GM18873 (cell line): ENCODE data around the gene CYRIA.

Source experiments
- ATAC-seq: cut with Tn5 transposase; IDR thresholded peaks from one replicate; pipeline ENCODE4 v1.9.1; 2021; ENCODE audit warnings: mild to moderate bottlenecking, moderate library complexity, moderate number of reproducible peaks; ENCODE audit not compliant: unreplicated experiment, low FRiP score

Gene CYRIA

DNA sequence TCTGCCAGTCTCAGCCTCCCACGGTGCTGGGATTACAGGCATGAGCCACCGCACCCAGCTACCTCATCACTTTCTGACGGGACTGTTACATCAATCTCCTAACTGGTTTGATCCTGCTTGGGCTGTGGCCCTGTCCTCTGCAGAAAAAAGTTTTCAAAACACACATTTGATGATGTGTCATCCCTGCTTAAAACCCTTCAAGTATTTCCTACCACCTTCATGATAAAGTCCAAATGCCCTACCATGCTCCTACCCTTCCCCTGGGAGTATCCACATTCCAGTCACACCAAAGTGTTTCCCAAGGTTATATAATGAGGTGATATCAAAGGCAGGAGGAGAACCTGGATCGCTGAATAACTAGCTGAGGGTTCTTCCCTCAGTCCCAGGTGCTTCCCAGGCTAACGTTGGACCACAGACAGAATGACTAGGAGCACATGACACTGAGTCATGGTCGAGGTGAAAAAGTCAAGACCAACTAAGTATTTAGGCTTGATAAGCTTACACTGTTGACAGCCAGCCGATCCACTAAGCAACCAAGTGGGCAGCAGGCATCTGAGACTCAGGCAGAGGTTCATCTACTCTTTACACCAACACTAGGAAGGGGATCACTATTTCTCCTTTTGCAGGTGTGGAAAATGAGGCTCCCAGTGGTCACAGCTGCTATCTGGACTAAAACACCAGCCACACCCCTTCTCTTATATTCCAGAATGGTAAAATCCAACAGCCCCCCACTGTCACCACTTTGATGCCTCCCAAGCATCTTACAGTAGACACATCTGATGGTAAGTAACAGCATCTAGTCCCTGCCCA is 31.8 kb downstream of the CYRIA start:
- no peak for ATAC-seq

DNA sequence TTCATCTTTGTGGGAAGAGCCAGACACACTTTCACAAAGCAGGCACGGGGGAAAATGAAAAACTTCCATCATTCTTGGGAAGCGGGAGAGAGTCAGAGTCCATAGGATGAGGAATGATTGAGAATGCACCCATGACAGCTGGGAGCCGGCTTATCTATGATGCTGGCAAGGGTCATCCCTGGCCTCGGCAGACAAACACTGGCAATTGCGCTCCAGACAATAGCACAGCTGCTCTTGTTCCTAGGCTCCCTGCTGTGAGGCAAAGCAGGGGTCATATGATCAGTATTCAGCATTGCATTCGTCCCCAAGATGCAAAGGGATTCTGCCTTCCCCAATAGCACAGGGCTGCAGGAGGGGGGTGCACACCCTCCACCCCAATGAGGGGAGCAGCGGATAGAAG is 33.0 kb downstream of the CYRIA start:
- no peak for ATAC-seq

DNA sequence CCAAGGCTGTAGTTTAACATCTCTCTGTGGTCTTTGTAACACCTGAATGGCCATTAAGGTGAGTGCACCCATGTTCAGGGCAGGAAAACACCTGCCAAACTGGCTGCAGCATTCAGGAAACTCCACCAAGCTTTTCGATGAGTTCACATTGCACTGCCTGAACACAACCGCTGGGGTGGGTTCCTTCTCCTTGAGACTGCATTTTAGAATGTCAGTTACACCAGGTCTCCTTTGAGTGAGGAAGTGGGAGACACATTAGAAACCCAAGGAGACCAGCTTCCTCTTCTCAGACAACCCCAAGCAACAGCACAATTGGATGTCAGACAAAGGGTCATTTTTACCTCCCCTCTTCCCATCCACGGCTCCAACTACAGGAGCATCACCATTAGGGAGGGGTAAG is 35.2 kb downstream of the CYRIA start:
- ATAC-seq: no peak

DNA sequence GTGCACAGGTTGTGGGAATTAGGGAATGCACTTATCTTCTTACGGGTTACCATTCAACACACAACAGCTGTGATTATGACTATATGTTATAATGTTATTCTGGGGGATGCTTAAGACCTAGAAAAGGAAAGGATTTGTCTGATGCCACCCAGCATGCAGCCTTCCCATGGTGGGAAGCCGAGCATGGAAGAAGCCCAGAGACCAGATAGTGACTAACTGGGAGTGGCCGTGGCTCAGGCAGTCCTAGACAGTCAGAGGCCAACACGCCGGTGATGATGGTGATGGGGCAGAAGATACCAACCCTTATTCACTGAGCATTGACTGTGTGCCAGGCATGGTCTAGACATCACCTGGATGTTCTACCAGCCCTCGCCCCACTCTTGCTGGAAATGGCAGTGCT is 35.9 kb downstream of the CYRIA start:
- ATAC-seq: no peak

DNA sequence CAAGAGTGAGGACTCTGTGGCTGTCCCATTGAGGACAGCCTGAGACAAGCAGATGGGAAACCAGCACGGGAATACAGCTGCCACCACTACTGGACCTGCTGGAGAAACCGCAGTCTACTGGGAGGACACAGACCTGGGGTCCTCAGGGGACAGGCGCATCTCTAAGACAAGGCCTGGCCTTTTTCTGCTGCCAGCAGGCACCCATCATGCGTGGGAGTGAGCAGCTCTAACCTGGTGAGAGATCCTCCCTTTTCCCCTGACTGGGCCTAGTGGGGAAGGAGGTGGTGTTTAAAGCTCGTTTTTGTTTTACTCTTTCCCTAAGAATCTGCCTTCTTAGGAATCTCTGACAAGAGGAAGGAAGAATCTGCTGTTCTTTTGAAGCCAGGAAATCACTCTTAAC is 36.6 kb downstream of the CYRIA start:
- ATAC-seq: no peak

DNA sequence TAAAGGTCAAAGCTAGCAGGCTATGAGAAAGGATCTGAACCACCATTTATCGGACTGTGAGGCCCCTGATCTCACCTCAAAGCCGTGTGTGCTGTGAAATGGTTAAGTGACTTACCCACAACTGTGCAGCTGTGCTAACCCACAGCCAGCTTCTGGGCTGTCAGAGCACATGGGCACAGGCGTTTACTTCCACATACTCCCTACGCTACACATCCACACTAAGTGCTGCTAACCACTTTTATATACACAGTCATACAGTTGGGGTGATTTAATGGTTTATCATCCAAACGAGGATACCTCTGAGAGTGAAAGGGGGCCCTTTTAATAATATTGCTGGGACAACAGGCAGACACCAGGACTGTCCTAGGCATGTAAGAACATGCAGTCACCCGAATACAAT is 37.3 kb downstream of the CYRIA start:
- no peak for ATAC-seq

DNA sequence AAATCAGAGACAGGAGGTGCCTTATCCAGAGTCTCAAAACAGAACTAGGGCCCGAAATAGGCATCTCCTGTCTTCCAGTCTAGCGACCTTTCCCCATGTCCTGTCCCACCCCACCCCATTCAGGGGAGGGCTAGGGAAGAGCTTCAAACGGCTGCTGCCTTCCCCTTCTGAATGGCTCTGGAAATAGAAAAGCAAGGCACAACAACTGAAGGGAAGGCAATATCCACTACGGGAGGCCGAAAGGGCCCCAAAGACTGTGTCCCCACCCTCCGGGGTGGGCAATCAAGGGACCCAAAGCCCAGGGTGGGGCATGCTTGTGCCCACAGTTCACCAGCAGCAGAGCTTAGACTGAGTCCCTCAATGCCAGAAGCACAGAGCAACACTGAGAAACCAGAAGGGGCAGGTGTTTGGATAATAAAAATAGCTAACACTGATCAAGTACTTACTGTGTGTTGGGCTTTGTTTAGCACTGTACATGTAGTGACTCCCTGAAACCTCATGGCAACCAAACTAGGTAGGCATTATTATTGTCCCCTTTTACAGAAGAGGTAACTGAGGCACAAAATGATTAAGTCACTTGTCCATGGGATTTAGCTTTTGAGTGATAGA is 38.5 kb downstream of the CYRIA start:
- no peak for ATAC-seq

DNA sequence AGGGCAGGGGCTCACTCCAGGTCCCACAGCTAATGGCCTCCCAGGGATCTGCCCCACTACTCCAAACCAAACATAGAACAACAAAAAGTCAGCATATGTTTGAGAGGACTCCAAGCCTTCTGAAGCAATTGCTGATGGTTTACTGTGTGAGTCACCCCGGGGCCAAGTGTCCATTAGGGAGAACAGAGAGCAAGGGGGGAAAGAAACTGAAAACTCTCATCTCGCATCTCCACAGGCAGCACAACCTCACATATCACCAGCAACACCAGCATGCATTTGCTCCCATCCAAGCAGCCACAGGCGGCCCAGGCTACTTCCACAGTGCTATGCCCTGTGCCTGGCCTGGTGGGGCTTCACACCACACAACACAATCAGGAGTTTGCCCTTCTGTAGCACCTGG is 39.1 kb downstream of the CYRIA start:
- ATAC-seq: no peak

DNA sequence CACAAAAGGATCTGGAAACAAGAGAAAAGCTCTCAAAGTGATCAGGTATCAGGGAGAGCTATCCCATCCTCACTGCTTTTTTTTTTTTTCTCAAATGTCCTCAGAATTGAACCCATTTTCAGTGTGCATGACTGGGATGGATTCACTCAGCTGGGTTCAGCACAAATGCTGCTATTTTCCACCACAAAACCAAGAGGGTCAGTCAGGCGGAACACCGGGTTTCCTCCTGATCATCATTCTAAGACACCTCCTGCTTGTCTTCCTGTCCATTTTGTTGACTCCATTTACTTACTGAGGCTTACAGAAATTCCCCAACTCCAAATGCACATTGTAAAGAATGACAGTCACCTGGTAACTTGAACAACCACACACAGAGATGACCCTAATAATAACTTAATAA is 39.9 kb downstream of the CYRIA start:
- peak; percentile 75 for ATAC-seq

DNA sequence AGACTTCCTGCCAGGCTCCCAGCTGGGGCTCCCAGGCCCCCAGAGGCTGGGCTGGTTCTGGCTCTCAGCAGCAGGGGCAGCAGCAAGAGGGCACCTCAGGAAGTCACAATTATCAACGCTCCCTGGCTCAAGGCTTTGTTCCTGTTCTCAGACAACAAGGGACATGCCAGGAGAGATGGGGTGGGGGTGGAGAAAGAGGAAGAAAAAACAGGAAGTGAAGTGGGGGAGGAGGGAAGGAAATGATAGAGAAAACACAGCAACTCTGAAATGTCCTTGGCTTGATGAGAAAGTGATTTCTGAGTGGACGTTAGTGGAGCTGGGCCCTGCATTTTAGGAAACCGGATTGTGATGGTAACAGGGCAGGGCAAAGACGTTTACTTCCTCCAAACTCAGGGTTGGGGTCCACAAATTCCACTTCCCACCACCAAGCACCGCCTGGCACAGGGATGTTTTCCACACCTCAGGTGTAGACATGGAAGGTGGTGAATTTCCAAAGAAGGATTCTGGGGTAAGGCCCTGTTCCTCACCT is 40.4 kb downstream of the CYRIA start:
- ATAC-seq: no peak

DNA sequence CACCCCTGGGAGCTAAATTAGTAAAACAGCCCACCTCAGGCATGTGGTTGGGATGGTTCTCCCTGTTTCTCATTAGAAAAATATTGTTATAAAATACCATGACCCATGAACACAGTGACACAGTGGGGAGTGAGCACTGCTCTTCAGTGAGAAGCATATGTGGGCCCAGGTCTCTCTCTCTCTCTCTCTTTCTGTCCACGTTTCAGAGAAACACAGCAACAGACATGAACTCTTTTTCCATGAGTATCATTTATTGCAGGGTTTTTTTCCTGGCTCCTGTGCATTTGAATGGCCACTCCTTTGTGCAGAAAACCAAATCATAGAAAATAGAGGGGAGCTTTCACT is 41.2 kb downstream of the CYRIA start:
- ATAC-seq: no peak

DNA sequence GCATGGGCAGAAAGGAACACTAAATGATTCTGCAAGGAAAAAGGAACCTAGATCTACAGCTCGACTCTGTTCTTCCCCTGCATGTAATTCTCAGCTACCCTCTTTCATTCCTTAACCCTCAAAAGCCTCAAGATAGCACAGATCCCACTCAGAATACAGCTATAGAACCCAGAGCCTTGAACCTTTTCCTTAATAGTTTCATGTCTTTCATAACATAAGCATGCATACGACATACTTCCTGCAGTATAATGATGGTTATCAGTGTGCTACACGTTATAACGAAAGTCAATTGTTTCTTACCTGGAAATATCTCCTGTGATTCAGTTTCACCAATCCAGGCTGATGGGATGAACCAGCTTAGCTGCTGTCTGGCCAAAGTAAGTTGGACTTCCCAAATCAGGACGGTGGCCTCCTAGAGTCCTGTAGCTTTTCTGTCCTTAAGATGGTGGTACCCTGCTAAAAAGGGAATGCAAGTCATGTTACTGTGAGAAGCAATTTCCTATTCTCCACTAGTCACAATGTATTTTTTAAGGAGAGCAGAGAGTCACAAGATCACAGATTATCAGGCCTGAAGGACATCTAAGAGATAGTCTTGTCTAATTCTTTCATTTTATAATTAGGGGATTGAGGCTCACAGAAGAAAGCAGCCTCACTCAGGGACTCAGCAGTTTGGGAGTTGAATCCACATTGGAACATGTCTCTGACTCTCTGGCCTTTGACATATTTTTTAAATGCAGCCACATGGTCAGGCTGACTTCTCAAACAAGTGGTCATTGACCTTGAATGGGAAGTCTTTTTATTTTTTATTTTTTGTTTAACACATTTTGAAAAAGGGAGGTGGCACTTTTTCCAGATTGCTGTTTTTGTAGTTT is 41.8 kb downstream of the CYRIA start:
- ATAC-seq: no peak

DNA sequence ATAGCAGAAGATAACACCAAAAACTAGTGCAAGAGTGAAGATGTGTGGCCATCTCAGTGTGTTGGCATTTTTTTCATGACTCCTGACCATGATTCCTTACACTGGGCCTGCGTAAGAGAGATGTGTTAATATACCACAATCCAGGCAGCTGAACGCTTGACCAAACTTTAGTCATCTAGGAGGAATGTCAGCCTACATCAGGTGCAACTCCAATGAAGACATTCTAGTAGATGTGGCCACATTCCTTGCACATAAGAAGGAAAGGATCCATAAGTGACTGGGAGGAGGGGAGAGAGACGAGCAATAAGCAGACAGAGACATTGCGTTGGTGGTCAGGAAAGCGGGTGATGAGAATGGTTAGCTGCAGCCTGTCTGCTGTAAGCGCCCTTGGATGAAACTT is 42.6 kb downstream of the CYRIA start:
- no peak for ATAC-seq

DNA sequence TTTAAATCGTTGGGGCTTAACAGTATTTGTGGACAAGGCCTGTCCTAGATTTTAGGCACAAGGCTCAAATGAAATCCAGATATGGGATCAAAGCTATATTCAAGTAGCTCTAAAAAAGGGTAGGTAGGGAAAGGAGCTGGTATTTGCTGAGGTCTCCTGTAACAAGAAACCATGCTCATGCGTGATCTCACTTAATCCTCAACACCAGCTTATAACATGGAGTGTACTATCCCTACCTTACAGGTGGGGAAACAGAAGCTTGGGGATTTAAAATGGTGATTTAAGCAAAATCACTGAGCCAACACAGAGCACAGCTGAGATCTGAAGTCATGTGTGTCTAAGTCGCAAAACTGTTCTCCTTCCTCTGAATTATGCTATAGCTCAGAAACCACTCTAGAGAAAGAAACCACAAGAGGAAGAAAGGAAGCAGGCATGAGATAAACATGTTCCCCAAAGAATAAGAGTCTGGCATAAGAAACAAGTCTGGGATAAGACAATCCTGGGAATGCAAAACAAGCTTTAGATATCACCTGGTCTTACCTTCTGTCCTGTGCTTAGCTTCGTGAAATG is 43.1 kb downstream of the CYRIA start:
- no peak for ATAC-seq

DNA sequence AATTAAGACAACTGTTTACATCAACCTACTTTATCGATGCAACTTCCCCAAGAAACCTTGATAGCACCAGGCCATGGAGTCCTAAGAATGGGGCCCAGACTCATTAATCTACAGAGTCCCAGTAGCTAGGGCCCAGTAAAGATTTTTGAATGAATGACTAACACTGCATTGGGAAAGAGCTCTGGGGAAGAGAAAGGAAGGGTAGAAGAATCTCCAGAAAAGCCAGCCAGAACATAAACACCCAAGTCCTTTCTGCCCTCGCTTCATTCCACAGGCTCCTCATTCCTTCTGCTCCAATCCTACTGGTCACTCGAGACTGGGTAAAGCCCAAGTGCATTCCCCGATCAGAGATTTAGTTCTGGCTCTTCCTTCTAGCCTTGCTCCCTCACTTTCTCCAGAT is 44.3 kb downstream of the CYRIA start:
- no peak for ATAC-seq

DNA sequence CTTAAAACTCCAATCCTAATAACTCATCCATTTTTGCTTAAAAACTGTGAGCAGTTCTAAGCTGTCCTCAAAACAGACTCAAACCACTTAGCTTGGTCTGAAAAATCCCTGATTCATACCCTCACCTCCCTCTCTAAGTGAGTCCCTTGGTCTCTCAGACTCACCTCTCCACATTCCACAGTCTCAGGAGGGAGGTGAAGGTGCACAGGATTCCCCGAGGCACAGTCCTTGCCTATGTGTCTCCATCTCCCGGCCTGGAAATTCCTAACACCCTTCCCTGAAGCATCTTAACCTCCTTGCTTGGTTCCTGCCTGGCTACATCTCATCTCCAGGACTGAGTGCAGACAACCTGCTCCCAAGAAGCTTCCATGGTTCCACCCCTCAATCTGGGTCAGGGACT is 45.0 kb downstream of the CYRIA start:
- no peak for ATAC-seq

DNA sequence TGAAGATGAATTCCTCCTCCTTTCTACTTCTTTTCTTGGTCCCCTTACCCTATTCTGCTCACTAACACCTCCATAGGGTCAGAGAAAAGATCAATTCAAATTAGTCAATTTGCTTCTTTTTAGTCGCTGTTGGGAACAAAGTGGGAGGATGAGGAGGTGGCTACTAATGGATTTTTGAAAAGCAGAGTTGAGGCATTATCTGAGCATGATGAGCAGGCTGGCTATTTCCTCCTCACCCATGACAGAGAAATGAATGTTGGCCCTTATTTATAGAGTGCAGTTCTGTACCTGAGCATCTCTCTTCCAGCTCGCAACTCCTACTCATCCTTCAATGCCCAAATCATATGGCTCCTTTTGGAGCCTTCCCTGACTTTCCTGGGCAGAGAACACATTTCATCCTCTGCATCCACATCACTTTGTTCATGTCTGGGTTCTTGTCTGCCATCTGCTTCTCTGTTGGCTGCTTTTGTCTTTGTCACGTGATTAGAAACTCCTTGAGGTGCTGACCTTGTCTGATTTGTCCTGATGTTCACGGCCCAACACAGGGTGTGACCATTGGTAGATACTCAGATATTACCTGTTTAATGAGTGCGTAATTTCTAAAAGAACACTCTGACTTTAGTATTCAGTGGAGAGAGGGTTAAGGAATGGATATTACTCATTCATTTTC is 45.9 kb downstream of the CYRIA start:
- no peak for ATAC-seq

DNA sequence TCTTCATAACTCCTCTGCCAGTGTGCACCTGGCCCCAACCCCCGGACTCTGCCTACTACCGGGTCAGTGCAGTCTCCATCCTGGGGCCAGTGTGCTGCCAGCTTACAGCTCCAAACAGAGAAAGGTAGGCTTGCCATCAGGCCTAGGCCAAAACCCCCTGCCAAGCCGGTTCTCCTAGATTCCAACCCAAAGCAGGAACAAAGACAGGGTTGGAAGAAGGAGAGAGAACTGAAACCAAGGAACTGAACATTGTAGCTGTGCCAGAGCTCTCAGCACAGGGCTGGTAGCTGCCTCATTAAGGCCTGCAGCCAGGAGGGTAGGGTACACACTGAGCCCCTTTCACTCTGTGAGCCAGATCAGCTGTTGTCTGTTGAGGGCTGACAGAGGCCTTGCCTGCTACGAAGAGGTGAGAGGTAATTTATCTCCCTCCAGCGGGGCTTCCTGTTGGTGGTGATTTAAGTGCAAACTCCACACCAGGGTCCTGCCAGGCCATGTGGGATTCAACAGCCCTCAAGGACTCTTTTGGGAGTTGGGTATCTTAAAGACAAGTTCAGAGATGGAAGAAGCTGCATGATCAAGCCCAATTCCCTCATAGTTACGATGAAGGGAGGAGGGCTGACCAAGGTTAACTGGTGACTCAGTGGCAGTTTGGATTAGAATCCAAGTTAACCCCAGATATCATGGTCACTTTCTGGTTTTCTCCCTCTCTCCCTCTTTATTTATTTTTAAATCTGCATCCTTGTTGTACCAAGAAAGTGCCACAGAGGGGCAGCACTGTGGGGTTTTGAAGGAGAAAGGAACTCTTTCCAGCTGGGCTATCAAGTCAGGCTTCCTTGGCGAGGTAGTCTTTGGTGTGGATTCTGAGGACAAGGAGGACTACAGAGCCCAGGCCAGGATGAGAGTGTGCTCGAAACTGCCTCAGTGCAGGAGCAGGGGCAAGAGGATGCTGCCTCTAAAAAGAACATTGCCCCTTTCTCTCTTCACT is 48.1 kb downstream of the CYRIA start:
- no peak for ATAC-seq
